ENCODE measurements around the gene DNAAF5. TPM values are rescaled to one million over a fixed set of nuclear protein-coding genes. Genes with fewer than 3 reads are reported as not detected.

The DNAAF5 gene
- polyA plus RNA-seq, 1 of the 3 experiments (the other 2 are of a cell fraction): 58.5 TPM

GRCh38 chr7:745431-746154 is 19.1 kb downstream of the DNAAF5 start:
- Histone ChIP-seq H3K4me3 (ENCODE audit: low read depth in 2 of 2, low read length in 1 of 2) (no peak overlapping the region), H3K27me3 (ENCODE audit: insufficient read depth) (no peaks in the 10 kb centered on the region), H3K9me3 (no peaks in the 10 kb centered on the region), H3K79me2 (ENCODE audit: insufficient read depth) (peaks cover 40% of the 10 kb centered on the region), H3K27ac (ENCODE audit: low read depth in 2 of 2, low read length in 1 of 2) (no peak overlapping the region), H3K9me2 (no peaks in the 10 kb centered on the region), H3K9ac (no peak overlapping the region), H3F3A (replicated peaks; ENCODE audit: insufficient read depth) (peaks cover 10% of the 10 kb centered on the region), H3K4me2 (no peak overlapping the region), H4K20me1 (ENCODE audit: insufficient read depth) (peaks cover 12% of the 10 kb centered on the region; the same call in 1 of the 2 replicates), H2AFZ (ENCODE audit: low read depth) (no peak overlapping the region), H3K4me1 (ENCODE audit: control insufficient read depth in 1 of 2, insufficient read depth in 2 of 2, low read depth in 1 of 2, low read length in 1 of 2) (peaks cover 0 to 21% of the 10 kb centered on the region in 2 experiments; a peak in 2 of 4 replicates), H3K36me3 (replicated peaks in 1 of 2; ENCODE audit: control insufficient read depth in 1 of 2, insufficient read depth in 2 of 2, low read length in 1 of 2) (peaks cover 22 to 36% of the 10 kb centered on the region in 2 experiments)
- no peak for DNase-seq
- 95% methylated on average over 23 of the region's 23 CpGs for WGBS (ENCODE audit: low lambda C conversion rate)
- ChIA-PET POLR2A (no interaction called here), CTCF (no interaction called here)
- TF ChIP-seq NRF1 (IDR thresholded peaks at IDR 0.05; ENCODE audit: low read depth, low read length) (no peak), ELF1 (IDR thresholded peaks at IDR 0.05) (no peak), ZBTB33 (IDR thresholded peaks at IDR 0.05; ENCODE audit: borderline replicate concordance, low read depth) (no peak), EP300 (IDR thresholded peaks at IDR 0.05; ENCODE audit: borderline replicate concordance in 1 of 2, low read depth in 1 of 2, low read length in 1 of 2) (no peak), YY1 (IDR thresholded peaks at IDR 0.05; ENCODE audit: low read depth) (no peak), CHD2 (IDR thresholded peaks at IDR 0.05; ENCODE audit: low read length, partially characterized antibody) (no peak), MAX (IDR thresholded peaks at IDR 0.05; ENCODE audit: low read depth) (no peak), SMC3 (IDR thresholded peaks at IDR 0.05; ENCODE audit: low read depth, low read length) (no peak), TCF12 (IDR thresholded peaks at IDR 0.05) (no peak), TEAD4 (IDR thresholded peaks at IDR 0.05; ENCODE audit: borderline replicate concordance, insufficient read depth) (no peak), PBX3 (IDR thresholded peaks at IDR 0.05) (no peak)

GRCh38 chr7:746155-747061 is 19.9 kb downstream of the DNAAF5 start:
- Histone ChIP-seq H3K36me3 (replicated peaks in 1 of 2; ENCODE audit: control insufficient read depth in 1 of 2, insufficient read depth in 2 of 2, low read length in 1 of 2) (peaks cover 28% of the 10 kb centered on the region in 2 experiments), H3K9ac (no peak overlapping the region), H3K9me3 (no peaks in the 10 kb centered on the region), H3K27ac (ENCODE audit: low read depth in 2 of 2, low read length in 1 of 2) (no peak overlapping the region), H3K9me2 (no peaks in the 10 kb centered on the region), H3K4me2 (no peak overlapping the region), H3K4me3 (ENCODE audit: low read depth in 2 of 2, low read length in 1 of 2) (no peak overlapping the region), H2AFZ (ENCODE audit: low read depth) (no peak overlapping the region), H4K20me1 (ENCODE audit: insufficient read depth) (peaks cover 12% of the 10 kb centered on the region; the same call in 1 of the 2 replicates), H3F3A (replicated peaks; ENCODE audit: insufficient read depth) (peaks cover 10% of the 10 kb centered on the region), H3K79me2 (ENCODE audit: insufficient read depth) (peaks cover 42% of the 10 kb centered on the region), H3K4me1 (ENCODE audit: control insufficient read depth in 1 of 2, insufficient read depth in 2 of 2, low read depth in 1 of 2, low read length in 1 of 2) (peaks cover 0 to 21% of the 10 kb centered on the region in 2 experiments; a peak in 2 of 4 replicates), H3K27me3 (ENCODE audit: insufficient read depth) (no peaks in the 10 kb centered on the region)
- 96% methylated on average over 40 of the region's 40 CpGs for WGBS (ENCODE audit: low lambda C conversion rate)
- ChIA-PET CTCF (no interaction called here), POLR2A (no interaction called here)
- DNase-seq: peak; percentile 43
- TF ChIP-seq CHD2 (IDR thresholded peaks at IDR 0.05; ENCODE audit: low read length, partially characterized antibody) (no peak), SMC3 (IDR thresholded peaks at IDR 0.05; ENCODE audit: low read depth, low read length) (no peak), SIN3A (IDR thresholded peaks at IDR 0.05; ENCODE audit: borderline replicate concordance, low read depth, low read length) (no peak), MAX (IDR thresholded peaks at IDR 0.05; ENCODE audit: low read depth) (no peak), MEF2A (IDR thresholded peaks at IDR 0.05; ENCODE audit: borderline replicate concordance, low read depth) (no peak), RCOR1 (IDR thresholded peaks at IDR 0.05; ENCODE audit: low read length) (no peak), RAD21 (IDR thresholded peaks at IDR 0.05; ENCODE audit: low read length) (no peak), TEAD4 (IDR thresholded peaks at IDR 0.05; ENCODE audit: borderline replicate concordance, insufficient read depth) (no peak), POLR2AphosphoS5 (IDR thresholded peaks at IDR 0.05; ENCODE audit: low read depth, low read length) (no peak), EZH2phosphoT487 (IDR thresholded peaks at IDR 0.05; ENCODE audit: borderline replicate concordance, low read depth) (no peak), JUND (IDR thresholded peaks at IDR 0.05) (no peak), IRF3 (IDR thresholded peaks at IDR 0.05; ENCODE audit: low read depth, low read length) (no peak), NFIC (IDR thresholded peaks at IDR 0.05; ENCODE audit: borderline replicate concordance) (no peak)
